Ammon's horn (tissue), 1 donor: ENCODE data around the gene SYS1.

Experiments used
- DNase-seq: peaks from one replicate; pipeline ENCODE4 v3.0.0-alpha.2; 2016; ENCODE audit warnings: low spot score

The SYS1 gene

DNA sequence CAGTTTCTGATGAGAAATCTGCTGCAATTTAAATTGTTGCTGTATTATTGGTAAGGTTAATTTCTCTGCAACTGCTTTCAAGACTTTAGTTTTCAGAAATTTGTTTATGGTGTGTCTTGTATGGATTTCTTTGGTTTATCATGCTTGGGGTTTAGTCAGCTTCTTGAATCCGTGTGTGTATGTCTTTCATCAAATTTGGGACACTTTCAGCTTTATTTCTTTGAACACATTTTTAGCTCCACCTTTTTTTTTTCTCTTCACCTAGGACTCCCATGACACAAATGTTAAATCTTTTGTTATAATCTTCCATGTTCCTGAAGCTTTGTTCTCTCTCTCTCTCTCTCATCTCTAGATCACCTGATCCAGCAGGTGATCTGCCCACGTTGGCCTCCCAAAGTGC is 28.6 kb downstream of the SYS1 start:
- DNase-seq = no peak

GRCh38 chr20:45392733-45393132 is 29.8 kb downstream of the SYS1 start:
- DNase-seq = peak; percentile 64

GRCh38 chr20:45394221-45395113 is 31.5 kb downstream of the SYS1 start:
- no peak for DNase-seq

- DNase-seq = no peak
These were observed 32.1 kb downstream of the SYS1 start for GRCh38 chr20:45395114-45395415.

- DNase-seq = no peak
These were observed 36.1 kb downstream of the SYS1 start for GRCh38 chr20:45399018-45399417.

GRCh38 chr20:45400346-45401031 is 37.5 kb downstream of the SYS1 start:
- DNase-seq = no peak

GRCh38 chr20:45402946-45403345 is 40.0 kb downstream of the SYS1 start:
- DNase-seq = no peak

DNA sequence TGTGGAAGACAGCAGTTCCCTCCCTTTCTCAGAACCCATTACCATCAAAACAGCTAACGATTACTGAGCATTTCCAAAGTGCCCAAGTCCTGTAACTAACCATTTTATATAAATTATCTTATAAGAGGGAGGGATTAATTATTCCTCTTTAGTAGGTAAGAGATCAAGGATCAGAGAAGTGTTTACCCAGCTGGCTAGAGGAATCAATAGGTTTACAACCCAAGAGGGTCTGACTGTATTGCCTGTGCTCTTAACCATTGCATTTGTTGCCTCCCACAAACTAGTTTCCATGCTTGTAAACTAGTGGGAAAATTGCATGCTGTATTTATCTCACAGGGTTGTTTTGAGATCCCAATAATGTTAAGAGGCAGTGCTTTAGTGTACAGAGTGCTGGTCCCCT is 41.5 kb downstream of the SYS1 start:
- no peak for DNase-seq

- no peak for DNase-seq
These were observed 42.8 kb downstream of the SYS1 start for GRCh38 chr20:45405571-45406259.

- DNase-seq = peak; percentile 65
These were observed 43.5 kb downstream of the SYS1 start for GRCh38 chr20:45406260-45407066.

DNA sequence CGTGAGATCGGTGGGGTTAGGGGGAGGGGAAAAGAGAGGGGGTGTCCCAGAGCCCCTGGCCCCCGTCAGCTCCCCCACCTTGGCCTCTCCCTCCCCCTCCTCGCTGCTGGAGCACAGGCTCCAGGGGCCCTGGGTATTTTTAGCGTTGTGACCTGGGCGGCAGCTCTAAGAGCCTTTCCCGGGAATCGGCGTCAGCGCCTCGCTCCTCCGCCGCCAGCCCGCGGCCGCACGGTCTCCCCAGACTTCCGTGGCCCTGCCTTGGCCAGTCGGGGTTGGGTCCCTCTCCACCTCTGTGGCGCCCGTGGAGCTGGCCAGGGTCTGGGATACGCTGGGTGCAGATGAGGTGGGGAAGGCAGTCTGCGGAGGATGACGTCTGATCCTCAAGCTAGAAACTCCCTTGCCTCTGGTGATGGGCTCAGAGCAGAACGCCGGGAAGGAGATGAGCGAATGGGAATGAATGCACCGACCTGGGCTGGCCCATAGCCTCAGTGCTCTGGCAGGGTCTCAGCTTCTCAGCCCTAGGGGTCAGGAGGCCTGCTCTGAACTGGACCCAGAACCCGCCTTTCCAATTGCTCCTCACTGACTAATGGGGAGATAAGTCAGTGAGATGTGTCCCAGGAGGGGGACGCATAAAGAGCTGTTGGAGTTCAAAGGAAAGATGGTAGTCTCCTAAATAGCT is 44.2 kb downstream of the SYS1 start:
- peak; percentile 66 for DNase-seq

DNA sequence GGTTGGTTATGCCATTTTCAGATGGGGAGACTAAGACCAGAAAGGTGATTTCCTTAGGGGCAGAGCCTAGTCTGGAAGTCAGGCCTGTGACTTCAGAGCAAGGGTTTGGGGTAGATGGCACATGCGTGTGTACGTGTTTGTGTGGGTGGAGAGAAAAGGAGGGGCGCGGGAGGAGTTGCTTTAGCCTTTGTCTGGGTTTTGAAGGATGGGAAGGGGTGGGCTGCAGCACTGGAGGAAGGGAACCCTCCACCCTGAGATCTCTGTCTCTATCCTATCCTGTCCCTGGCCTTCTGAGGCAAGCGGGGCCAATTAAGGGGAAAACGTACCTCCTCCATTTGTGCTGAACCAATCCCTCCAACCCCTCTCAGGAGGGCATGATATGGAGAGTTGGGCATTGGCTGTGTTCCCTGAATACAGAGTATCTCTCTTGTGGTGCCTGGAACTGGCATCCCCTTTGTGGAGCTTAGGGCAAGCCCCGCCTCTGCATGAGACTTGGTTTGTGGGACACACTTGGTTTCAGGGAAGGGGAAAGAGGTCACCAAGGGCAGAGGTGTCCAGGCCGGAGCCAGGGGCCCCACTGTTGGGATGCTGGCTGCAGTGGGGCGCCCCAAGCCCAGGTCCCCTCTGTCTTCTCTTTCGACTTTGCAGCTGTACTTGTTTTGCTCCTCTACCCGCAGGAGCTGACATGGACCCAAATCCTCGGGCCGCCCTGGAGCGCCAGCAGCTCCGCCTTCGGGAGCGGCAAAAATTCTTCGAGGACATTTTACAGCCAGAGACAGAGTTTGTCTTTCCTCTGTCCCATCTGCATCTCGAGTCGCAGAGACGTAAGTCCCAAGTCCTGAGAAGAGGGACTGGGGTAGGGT is 45.1 kb downstream of the SYS1 start, which contains the start of gene DBNDD2:
TSS of gene DBNDD2 (plus strand) at position 507 of the 863 bp plus-strand sequence. CDS start at position 686, 179 bp downstream.
- DNase-seq = peak; percentile 93

- DNase-seq = peak; percentile 71
These were observed 45.8 kb downstream of the SYS1 start for GRCh38 chr20:45408646-45409213.

DNA sequence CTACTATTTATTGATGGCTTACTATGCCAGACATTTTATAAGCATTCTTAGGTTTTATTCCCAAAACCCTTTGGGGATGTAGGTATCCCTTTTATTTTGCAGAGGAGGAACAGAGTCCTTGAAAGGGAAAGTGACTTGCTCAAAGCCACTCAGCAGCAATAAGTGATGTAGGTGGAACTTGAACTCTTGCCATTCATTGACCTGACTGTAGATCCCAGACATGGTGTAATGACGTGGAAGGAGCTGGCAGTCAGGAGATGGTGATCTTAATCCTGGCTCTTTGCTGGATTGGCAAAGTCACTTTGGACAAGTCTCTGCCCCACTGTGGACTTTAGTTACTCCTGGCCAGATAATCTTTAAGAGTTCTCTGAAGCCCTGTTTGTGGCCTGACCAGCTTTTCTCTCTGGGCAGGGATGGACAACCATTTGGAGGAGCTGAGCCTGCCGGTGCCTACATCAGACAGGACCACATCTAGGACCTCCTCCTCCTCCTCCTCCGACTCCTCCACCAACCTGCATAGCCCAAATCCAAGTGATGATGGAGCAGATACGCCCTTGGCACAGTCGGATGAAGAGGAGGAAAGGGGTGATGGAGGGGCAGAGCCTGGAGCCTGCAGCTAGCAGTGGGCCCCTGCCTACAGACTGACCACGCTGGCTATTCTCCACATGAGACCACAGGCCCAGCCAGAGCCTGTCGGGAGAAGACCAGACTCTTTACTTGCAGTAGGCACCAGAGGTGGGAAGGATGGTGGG is 46.7 kb downstream of the SYS1 start:
- DNase-seq = no peak

DNA sequence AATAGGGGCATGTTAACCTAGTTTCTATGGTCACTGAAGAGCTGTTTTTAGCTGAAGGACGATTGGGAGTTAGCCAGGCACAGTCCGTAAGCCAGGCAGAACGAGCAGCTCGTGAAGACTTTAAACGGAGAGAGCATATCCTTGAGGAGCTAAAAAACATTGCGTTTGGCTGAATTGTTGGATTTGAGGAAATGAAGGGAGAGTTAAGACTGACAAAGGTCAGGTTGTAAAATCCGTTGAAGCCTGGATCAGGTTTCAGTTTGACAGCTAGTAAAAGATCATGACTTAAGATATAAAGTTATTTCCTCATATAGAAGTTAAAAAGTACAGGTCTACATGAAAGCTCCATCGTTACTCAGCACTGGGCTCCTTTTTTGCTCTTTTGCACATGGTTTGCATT is 47.9 kb downstream of the SYS1 start:
- DNase-seq = no peak

DNA sequence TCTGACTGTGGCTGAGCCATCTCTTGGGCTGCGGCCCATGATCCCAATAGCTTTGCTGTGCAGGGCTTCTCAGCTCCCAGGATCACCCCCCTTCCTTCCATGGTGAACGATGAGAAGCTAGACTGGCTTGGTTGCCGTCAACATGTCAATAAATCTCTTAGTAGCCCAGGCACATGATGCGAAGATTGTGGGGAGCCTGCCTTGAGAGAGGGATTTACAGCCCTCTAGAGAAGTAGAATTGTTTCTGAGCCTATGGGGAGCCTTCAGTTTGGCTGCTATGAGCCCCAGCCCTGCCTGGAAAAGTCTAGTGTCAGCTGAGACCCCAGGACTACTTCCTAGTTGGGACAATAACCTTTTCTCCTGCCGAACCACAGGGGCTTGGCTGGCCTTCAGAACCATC is 49.7 kb downstream of the SYS1 start:
- DNase-seq = no peak

- no peak for DNase-seq
These were observed 50.5 kb downstream of the SYS1 start for GRCh38 chr20:45413479-45413878.

DNA sequence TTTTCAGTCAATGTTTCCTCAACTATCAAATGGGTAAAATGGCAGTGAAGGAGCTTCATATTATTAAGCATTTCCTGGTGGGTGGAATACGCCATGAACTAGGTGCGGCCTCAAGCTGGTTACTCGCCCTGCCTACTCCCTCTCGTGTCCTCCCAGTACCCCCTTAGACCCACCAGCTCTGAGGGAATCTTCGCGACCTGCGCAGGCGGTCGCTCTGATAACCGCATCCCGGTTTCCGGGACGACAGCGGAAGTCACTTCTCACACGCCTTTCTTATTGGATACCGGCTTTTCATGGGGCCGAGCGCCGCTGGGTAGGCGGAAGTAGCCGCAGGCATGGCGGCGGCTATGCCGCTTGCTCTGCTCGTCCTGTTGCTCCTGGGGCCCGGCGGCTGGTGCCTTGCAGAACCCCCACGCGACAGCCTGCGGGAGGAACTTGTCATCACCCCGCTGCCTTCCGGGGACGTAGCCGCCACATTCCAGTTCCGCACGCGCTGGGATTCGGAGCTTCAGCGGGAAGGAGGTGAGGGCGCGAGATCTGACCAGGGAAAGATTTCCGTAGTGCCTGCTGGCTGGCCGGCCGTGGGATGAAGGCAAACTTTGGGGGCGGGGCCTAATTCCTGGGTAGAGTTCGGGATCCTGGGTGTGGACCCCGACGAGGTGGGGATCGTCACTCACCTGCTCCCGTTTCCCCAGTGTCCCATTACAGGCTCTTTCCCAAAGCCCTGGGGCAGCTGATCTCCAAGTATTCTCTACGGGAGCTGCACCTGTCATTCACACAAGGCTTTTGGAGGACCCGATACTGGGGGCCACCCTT is 53.1 kb downstream of the SYS1 start, which contains the start of gene PIGT:
TSS of gene PIGT (plus strand) at position 320 of the 816 bp plus-strand sequence. CDS start at position 336, 16 bp downstream.
- peak; percentile 92 for DNase-seq
